Glutamatergic neuron (in vitro differentiated cells): ENCODE measurements around the gene POC1A. TPM values are rescaled to one million over a fixed set of nuclear protein-coding genes. Genes with fewer than 3 reads are reported as not detected.

Source experiments
- DNase-seq: peaks from one replicate; pipeline ENCODE4 v3.0.0; 2022
- H3K27ac Mint-ChIP-seq: one replicate; pipeline ENCODE4 v1.8.0; 2020; ENCODE audit warnings: mild to moderate bottlenecking, mixed read lengths, inconsistent platforms; ENCODE audit not compliant: unreplicated experiment
- H3K27me3 Mint-ChIP-seq: one replicate; pipeline ENCODE4 v1.8.0; 2020; ENCODE audit warnings: mild to moderate bottlenecking, moderate library complexity, mixed read lengths, inconsistent platforms; ENCODE audit not compliant: unreplicated experiment
- H3K36me3 Mint-ChIP-seq: one replicate; pipeline ENCODE4 v1.8.0; 2020; ENCODE audit warnings: mild to moderate bottlenecking, mixed read lengths, inconsistent platforms; ENCODE audit not compliant: unreplicated experiment
- H3K4me1 Mint-ChIP-seq: one replicate; pipeline ENCODE4 v1.8.0; 2020; ENCODE audit warnings: mild to moderate bottlenecking, low read depth, mixed read lengths, inconsistent platforms; ENCODE audit not compliant: unreplicated experiment
- H3K4me3 Mint-ChIP-seq: one replicate; pipeline ENCODE4 v1.8.0; 2020; ENCODE audit warnings: mild to moderate bottlenecking, mixed read lengths, inconsistent platforms; ENCODE audit not compliant: unreplicated experiment
- H3K9me3 Mint-ChIP-seq: one replicate; pipeline ENCODE4 v1.8.0; 2020; ENCODE audit warnings: mild to moderate bottlenecking, moderate library complexity, mixed read lengths, inconsistent platforms; ENCODE audit not compliant: unreplicated experiment
- CTCF ChIP-seq: fragments of 200-600 bp; sonication (generic); IDR thresholded peaks from one replicate; pipeline ENCODE4 v1.5.0; 2021; ENCODE audit not compliant: partially characterized antibody, unreplicated experiment
- total RNA-seq: library from RNA; stranded (reverse); fragmentation: NEBNext Ultra II Directional; extraction: Animal tissue kit (Norgen Biotek cat#: 25700); gene quantifications from one replicate; pipeline ENCODE4 v1.2.1, GENCODE V29; 2021; ENCODE audit not compliant: unreplicated experiment

Gene POC1A
- total RNA-seq, 1 donor from 2014 or later, result 3.2 TPM

DNA sequence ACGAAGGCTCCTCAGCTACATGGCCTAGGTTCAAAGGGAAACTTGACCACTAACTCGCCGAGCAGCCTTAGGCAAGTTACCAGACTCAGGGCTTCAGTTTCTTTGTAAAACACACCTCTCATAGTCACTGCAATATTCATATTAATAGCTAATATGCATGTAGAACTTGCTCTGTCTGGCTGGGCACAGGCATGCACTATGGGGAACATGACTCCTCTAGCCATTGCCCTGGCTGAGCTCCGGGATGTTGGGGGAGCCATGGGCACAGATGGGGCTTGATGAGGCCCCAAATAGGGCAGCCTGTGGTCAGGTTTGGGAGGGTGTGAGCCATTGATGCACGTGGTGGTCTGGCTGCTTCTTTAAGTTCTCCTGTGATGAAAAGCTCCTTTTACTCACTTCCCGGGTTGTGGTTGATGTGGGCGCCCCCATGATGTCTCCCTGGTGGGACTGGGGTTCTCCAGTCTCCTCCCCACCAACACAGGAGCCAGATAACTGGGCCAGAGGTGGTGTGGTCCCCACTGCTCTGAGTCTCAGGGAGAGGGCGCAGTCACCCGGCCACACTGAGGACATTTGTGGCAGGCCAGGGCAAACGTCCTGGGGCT, 68.4 kb downstream of the POC1A start:
- no peak for TF ChIP-seq CTCF
- H3K36me3 Mint-ChIP-seq, result no peaks in the 10 kb centered on the region
- H3K4me3 Mint-ChIP-seq, result no peak overlapping the region
- peaks cover 30% of the 10 kb centered on the region for H3K4me1 Mint-ChIP-seq
- no peak overlapping the region for H3K27ac Mint-ChIP-seq
- DNase-seq, result no peak
- H3K9me3 Mint-ChIP-seq, result peaks cover 6% of the 10 kb centered on the region
- no peaks in the 10 kb centered on the region for H3K27me3 Mint-ChIP-seq

GRCh38 chr3:52084954-52085680, 69.1 kb downstream of the POC1A start:
- H3K4me1 Mint-ChIP-seq, result peaks cover 28% of the 10 kb centered on the region
- H3K9me3 Mint-ChIP-seq, result peaks cover 6% of the 10 kb centered on the region
- no peak for DNase-seq
- H3K27ac Mint-ChIP-seq, result no peak overlapping the region
- no peaks in the 10 kb centered on the region for H3K27me3 Mint-ChIP-seq
- TF ChIP-seq CTCF, result no peak
- no peaks in the 10 kb centered on the region for H3K36me3 Mint-ChIP-seq
- H3K4me3 Mint-ChIP-seq, result no peak overlapping the region

DNA sequence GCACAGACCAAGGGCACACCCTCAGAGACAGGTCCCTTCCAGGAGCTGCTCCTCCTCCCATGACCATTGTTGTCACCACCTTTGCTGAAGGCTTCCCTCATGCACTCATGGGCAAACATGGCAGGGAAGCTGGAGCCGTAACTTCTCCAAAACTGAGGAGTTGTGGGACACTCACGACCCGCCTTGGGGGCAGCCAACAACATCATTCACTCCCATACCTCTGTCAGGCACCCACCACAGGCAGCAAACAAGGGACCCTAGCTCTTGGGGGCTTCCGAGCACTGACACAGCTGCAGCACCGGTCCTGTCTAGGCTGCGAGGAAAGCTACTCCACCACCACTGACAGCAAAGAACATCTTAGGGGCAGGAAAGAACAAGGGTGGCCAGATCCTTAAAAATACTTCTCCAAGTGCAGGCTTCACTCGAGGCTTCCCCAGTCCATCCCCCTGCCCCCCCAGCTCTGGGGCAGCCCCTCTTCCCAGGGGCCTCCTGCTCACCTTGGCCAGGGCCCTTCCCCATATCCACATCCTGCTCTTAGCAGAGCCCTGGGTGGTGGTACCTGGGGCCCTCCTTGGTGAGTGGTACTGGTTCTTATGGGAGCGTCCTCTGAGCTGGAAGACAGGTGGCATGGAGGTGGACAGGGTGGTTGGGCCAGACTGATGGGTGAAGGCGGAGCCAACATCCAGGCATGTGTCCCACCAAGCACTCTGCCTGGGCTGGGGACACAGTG, 69.8 kb downstream of the POC1A start:
- no peak for TF ChIP-seq CTCF
- no peak for DNase-seq
- Mint-ChIP-seq H3K27me3 (no peaks in the 10 kb centered on the region), H3K27ac (no peak overlapping the region), H3K4me3 (no peak overlapping the region), H3K36me3 (no peaks in the 10 kb centered on the region), H3K9me3 (peaks cover 4% of the 10 kb centered on the region), H3K4me1 (peaks cover 24% of the 10 kb centered on the region)

DNA sequence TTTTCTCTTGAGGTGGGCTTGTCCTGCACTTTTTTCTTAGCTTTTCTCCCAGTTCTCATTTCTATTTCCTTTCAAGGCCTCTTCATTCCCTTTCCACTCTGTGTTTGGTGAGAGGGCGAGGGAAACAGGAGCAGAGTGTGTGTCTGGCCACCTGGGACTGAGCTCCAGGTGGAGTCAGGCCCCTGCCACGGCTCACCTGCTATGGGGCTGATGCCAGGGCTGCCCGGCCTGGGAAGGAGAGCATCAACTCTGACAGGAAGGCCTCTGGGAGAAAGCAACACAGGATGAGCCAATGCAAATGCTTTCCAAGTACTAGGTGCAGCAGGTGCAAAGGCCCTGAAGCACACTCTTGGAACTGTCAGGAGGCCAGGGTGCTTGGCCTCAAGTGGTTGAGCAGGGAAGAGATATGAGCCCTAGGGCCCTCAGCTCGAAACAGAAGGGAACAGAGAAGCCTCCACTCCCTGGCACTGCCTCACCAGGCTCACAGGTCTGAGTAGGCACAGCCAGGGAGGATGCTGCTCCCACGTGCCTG, 70.6 kb downstream of the POC1A start:
- Mint-ChIP-seq H3K27me3 (no peaks in the 10 kb centered on the region), H3K36me3 (no peaks in the 10 kb centered on the region), H3K27ac (no peak overlapping the region), H3K4me3 (no peak overlapping the region), H3K9me3 (peaks cover 3% of the 10 kb centered on the region), H3K4me1 (peaks cover 16% of the 10 kb centered on the region)
- TF ChIP-seq CTCF, result no peak
- no peak for DNase-seq
